HepG2 (cell line): Measurements from ENCODE around the gene SLC22A23. TPM values are rescaled to one million over a fixed set of nuclear protein-coding genes. Genes with fewer than 3 reads are reported as not detected.

Source experiments
- ELF4 ChIP-seq: sonication (generic); formaldehyde crosslinking; IDR thresholded peaks from 2 replicates; pipeline ENCODE4 v1.5.0; 2020; ENCODE audit warnings: missing genetic modification reagents, mild to moderate bottlenecking, moderate library complexity, borderline replicate concordance
- GATAD1 ChIP-seq: IDR thresholded peaks from 2 replicates; pipeline ENCODE4 v1.6.1; 2016; ENCODE audit warnings: missing genetic modification reagents, missing compliant biosample characterization
- HCFC1 ChIP-seq: fragments of 150-350 bp; IDR thresholded peaks from 2 replicates; pipeline ENCODE4 v1.6.1; 2014; ENCODE audit warnings: low read depth, low read length
- JUND ChIP-seq: sonication (generic); formaldehyde crosslinking; IDR thresholded peaks from 2 replicates; pipeline ENCODE4 v1.8.0; 2022; ENCODE audit warnings: mild to moderate bottlenecking, missing genetic modification reagents
- KMT2A ChIP-seq: sonication (generic); formaldehyde crosslinking; IDR thresholded peaks from 2 replicates; pipeline ENCODE4 v1.4.0; 2020; ENCODE audit warnings: missing genetic modification reagents
- MEF2D ChIP-seq: sonication (generic); formaldehyde crosslinking; IDR thresholded peaks from 2 replicates; pipeline ENCODE4 v1.5.1; 2020; ENCODE audit warnings: mild to moderate bottlenecking, missing genetic modification reagents
- PAF1 ChIP-seq: IDR thresholded peaks from 2 replicates; pipeline ENCODE4 v1.6.1; 2016; ENCODE audit warnings: missing genetic modification reagents, missing compliant biosample characterization
- PAWR ChIP-seq: sonication (generic); formaldehyde crosslinking; IDR thresholded peaks from 2 replicates; pipeline ENCODE4 v1.4.0; 2020; ENCODE audit warnings: missing genetic modification reagents, mild to moderate bottlenecking, borderline replicate concordance
- ZBTB1 ChIP-seq: sonication (generic); formaldehyde crosslinking; IDR thresholded peaks from 2 replicates; pipeline ENCODE4 v1.4.0; 2020; ENCODE audit warnings: missing genetic modification reagents, borderline replicate concordance
- ZBTB20 ChIP-seq: sonication (generic); formaldehyde crosslinking; IDR thresholded peaks from 2 replicates; pipeline ENCODE4 v1.8.1; 2023; ENCODE audit warnings: missing genetic modification reagents, low read depth, mild to moderate bottlenecking, borderline replicate concordance
- ZNF256 ChIP-seq: sonication (generic); formaldehyde crosslinking; conservative IDR thresholded peaks from 2 replicates; pipeline ENCODE4 v1.4.0; 2020; ENCODE audit warnings: missing genetic modification reagents
- ZNF563 ChIP-seq: sonication (generic); formaldehyde crosslinking; IDR thresholded peaks from 2 replicates; pipeline ENCODE4 v1.8.0; 2022; ENCODE audit warnings: mild to moderate bottlenecking, moderate library complexity, missing genetic modification reagents
- ZNF670 ChIP-seq: sonication (generic); formaldehyde crosslinking; IDR thresholded peaks from 2 replicates; pipeline ENCODE4 v1.8.0; 2022; ENCODE audit warnings: mild to moderate bottlenecking, missing genetic modification reagents, borderline replicate concordance
- ZNF781 ChIP-seq: sonication (generic); formaldehyde crosslinking; IDR thresholded peaks from 2 replicates; pipeline ENCODE4 v1.5.1; 2020; ENCODE audit warnings: borderline replicate concordance, mild to moderate bottlenecking, missing genetic modification reagents; ENCODE audit errors: not compliant biosample characterization
- polyA plus RNA-seq, 8 experiments: library from polyadenylated mRNA; depleted of rRNA in 3 of 8; stranded (reverse) in 7 of 8; unstranded in 1 of 8; fragments of >200 nt; fragmentation: Illumina TruSeq in 4 of 8; extraction: Trizol in 4 of 8; gene quantifications; 2 replicates each; pipeline versions ENCODE4 v1.2.1 to v1.2.3, GENCODE V29; 2011 to 2016; ENCODE audit warnings: low read depth in 4 of 8, missing spikeins in 1 of 8, mixed read lengths in 1 of 8; ENCODE audit not compliant: insufficient read depth in 1 of 8
- total RNA-seq, 5 experiments: library from RNA; depleted of rRNA; stranded (reverse); fragments of >200 nt; fragmentation: Illumina TruSeq; extraction: Trizol; gene quantifications; 2 replicates each; pipeline ENCODE4 v1.2.3, GENCODE V29; 2016; ENCODE audit warnings: low read depth in 1 of 5
- TF ChIP-seq, protein P1 (sequence below), 2 experiments: sonication (generic) in 1 of 2; formaldehyde crosslinking in 1 of 2; IDR thresholded peaks; 2 replicates each; pipeline versions ENCODE4 v1.4.0 to v1.6.1; 2018 to 2020; ENCODE audit warnings: missing genetic modification reagents in 2 of 2, borderline replicate concordance in 1 of 2, low read depth in 1 of 2, mild to moderate bottlenecking in 1 of 2, missing biosample characterization in 1 of 2
- TF ChIP-seq, protein P2 (sequence below): sonication (generic); formaldehyde crosslinking; IDR thresholded peaks from 2 replicates; pipeline ENCODE4 v1.9.0; 2022; ENCODE audit warnings: low read depth, missing genetic modification reagents
- TF ChIP-seq, protein P3 (sequence below): sonication (generic); formaldehyde crosslinking; IDR thresholded peaks from 2 replicates; pipeline ENCODE4 v1.8.1; 2023; ENCODE audit warnings: mild to moderate bottlenecking, missing genetic modification reagents, borderline replicate concordance
- TF ChIP-seq, protein P4 (sequence below): sonication (generic); formaldehyde crosslinking; IDR thresholded peaks from 2 replicates; pipeline ENCODE4 v1.4.0; 2020; ENCODE audit warnings: mild to moderate bottlenecking, missing genetic modification reagents
- TF ChIP-seq, protein P5 (sequence below): sonication (generic); formaldehyde crosslinking; IDR thresholded peaks from 2 replicates; pipeline ENCODE4 v1.4.0; 2020; ENCODE audit warnings: missing genetic modification reagents
- TF ChIP-seq, protein P6 (sequence below): sonication (generic); formaldehyde crosslinking; IDR thresholded peaks from 2 replicates; pipeline ENCODE4 v1.4.0; 2020; ENCODE audit warnings: missing genetic modification reagents

SLC22A23 gene
- total and polyA plus RNA-seq, 2 of the 13 experiments (the other 11 are each of a cell fraction or from before 2014, with no cell fraction given), result 11.8 to 17.5 TPM

DNA sequence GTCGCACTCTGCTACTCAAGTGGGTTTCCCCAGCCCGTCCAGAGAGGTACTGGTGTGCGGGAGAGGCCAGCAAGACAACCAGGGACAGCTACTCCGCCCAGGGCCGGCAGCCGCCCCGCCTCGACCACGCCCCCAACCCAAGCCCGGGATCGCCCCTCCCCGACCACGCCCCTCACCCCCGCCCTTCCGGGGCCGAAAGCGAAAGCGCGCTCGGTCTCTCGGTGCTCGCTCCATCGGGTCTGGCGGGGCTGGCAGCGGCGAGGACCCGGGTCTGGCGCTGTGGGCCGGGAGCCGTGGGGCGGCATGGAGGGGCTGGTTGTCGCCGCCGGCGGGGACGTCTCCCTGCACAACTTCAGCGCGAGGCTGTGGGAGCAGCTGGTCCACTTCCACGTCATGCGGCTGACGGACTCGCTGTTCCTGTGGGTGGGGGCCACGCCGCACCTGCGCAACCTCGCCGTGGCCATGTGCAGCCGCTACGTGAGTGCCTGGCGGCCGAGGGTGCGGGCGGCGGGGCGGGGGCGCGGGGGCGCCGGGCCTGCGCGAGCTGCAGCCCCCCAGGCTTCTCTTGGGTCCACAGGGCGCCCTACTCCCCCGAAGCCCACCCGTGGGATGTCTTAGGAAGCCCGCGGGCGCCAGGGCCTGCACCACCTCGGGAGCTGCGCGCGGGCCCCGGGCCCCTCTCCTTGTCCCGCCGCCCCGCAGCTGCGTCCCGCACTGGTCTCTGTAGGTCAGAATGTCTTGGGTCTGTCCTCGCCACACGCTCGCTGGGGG, 197.9 kb downstream of the SLC22A23 start, which contains the start of gene PSMG4 (continued):
- TF ChIP-seq PAWR (CRISPR knock-in tag) (0 out of 2 replicates have a peak, but pooled peaks have one; percentile 69), MEF2D (CRISPR knock-in tag) (no peak; the same call in none of the 2 replicates), ZNF781 (CRISPR knock-in tag) (peak; percentile 56), ZBTB20 (CRISPR knock-in tag) (peak; percentile 73; the same call in 1 of the 2 replicates), ZNF670 (CRISPR knock-in tag) (no peak), JUND (0 out of 2 replicates have a peak, but pooled peaks have one; percentile 20), ELF4 (CRISPR knock-in tag) (no peak; the same call in 1 of the 2 replicates), ZNF563 (CRISPR knock-in tag) (peak; percentile 92), ZNF256 (peak; percentile 75), HCFC1 (peak; percentile 55; the same call in 1 of the 2 replicates), ZBTB1 (CRISPR knock-in tag) (no peak; the same call in 1 of the 2 replicates), GATAD1 (CRISPR knock-in tag) (peak; percentile 90), KMT2A (CRISPR knock-in tag) (peak; percentile 97), PAF1 (CRISPR knock-in tag) (no peak)
- TF ChIP-seq, protein P1, sequence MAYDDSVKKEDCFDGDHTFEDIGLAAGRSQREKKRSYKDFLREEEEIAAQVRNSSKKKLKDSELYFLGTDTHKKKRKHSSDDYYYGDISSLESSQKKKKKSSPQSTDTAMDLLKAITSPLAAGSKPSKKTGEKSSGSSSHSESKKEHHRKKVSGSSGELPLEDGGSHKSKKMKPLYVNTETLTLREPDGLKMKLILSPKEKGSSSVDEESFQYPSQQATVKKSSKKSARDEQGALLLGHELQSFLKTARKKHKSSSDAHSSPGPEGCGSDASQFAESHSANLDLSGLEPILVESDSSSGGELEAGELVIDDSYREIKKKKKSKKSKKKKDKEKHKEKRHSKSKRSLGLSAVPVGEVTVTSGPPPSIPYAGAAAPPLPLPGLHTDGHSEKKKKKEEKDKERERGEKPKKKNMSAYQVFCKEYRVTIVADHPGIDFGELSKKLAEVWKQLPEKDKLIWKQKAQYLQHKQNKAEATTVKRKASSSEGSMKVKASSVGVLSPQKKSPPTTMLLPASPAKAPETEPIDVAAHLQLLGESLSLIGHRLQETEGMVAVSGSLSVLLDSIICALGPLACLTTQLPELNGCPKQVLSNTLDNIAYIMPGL (CRISPR knock-in tag; IDR thresholded peaks at IDR 0.05; ENCODE audit: borderline replicate concordance in 1 of 2, low read depth in 1 of 2), result peak; percentile 83 to 93; a peak in 3 of 4 replicates
- TF ChIP-seq, protein P2, sequence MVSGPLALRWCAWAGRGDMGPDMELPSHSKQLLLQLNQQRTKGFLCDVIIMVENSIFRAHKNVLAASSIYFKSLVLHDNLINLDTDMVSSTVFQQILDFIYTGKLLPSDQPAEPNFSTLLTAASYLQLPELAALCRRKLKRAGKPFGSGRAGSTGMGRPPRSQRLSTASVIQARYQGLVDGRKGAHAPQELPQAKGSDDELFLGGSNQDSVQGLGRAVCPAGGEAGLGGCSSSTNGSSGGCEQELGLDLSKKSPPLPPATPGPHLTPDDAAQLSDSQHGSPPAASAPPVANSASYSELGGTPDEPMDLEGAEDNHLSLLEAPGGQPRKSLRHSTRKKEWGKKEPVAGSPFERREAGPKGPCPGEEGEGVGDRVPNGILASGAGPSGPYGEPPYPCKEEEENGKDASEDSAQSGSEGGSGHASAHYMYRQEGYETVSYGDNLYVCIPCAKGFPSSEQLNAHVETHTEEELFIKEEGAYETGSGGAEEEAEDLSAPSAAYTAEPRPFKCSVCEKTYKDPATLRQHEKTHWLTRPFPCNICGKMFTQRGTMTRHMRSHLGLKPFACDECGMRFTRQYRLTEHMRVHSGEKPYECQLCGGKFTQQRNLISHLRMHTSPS (CRISPR knock-in tag), result peak; percentile 60; the same call in 1 of the 2 replicates
- TF ChIP-seq, protein P3, sequence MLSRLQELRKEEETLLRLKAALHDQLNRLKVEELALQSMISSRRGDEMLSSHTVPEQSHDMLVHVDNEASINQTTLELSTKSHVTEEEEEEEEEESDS (CRISPR knock-in tag), result no peak
- TF ChIP-seq, protein P4, sequence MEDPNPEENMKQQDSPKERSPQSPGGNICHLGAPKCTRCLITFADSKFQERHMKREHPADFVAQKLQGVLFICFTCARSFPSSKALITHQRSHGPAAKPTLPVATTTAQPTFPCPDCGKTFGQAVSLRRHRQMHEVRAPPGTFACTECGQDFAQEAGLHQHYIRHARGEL (CRISPR knock-in tag), result no peak
- TF ChIP-seq, protein P5, sequence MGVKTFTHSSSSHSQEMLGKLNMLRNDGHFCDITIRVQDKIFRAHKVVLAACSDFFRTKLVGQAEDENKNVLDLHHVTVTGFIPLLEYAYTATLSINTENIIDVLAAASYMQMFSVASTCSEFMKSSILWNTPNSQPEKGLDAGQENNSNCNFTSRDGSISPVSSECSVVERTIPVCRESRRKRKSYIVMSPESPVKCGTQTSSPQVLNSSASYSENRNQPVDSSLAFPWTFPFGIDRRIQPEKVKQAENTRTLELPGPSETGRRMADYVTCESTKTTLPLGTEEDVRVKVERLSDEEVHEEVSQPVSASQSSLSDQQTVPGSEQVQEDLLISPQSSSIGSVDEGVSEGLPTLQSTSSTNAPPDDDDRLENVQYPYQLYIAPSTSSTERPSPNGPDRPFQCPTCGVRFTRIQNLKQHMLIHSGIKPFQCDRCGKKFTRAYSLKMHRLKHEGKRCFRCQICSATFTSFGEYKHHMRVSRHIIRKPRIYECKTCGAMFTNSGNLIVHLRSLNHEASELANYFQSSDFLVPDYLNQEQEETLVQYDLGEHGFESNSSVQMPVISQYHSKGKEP (CRISPR knock-in tag), result peak; percentile 61; the same call in 1 of the 2 replicates
- TF ChIP-seq, protein P6, sequence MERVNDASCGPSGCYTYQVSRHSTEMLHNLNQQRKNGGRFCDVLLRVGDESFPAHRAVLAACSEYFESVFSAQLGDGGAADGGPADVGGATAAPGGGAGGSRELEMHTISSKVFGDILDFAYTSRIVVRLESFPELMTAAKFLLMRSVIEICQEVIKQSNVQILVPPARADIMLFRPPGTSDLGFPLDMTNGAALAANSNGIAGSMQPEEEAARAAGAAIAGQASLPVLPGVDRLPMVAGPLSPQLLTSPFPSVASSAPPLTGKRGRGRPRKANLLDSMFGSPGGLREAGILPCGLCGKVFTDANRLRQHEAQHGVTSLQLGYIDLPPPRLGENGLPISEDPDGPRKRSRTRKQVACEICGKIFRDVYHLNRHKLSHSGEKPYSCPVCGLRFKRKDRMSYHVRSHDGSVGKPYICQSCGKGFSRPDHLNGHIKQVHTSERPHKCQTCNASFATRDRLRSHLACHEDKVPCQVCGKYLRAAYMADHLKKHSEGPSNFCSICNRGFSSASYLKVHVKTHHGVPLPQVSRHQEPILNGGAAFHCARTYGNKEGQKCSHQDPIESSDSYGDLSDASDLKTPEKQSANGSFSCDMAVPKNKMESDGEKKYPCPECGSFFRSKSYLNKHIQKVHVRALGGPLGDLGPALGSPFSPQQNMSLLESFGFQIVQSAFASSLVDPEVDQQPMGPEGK (CRISPR knock-in tag), result peak; percentile 92
